ENCODE data around the gene TAF3. TPM values are rescaled to one million over a fixed set of nuclear protein-coding genes. Genes with fewer than 3 reads are reported as not detected.

TAF3 gene
- total RNA-seq, 1 donor from 2014 or later, result 11.8 TPM

GRCh38 chr10:7817576-7817975 is 729 bp upstream of the TAF3 start:
- H3K27me3 Mint-ChIP-seq (ENCODE audit: low read depth), result peaks cover 49% of the 10 kb centered on the region
- H3K4me3 Mint-ChIP-seq, result peak overlapping the region; percentile 98
- no peak overlapping the region for H3K27ac Mint-ChIP-seq (ENCODE audit: unreplicated experiment)
- no peak for TF ChIP-seq CTCF (conservative IDR thresholded peaks at IDR 0.05)
- no peaks in the 10 kb centered on the region for H3K36me3 Mint-ChIP-seq (ENCODE audit: low read depth)
- peaks cover 18% of the 10 kb centered on the region for H3K4me1 Mint-ChIP-seq
- DNase-seq (ENCODE audit: low read depth, low spot score), result no peak
- H3K9me3 Mint-ChIP-seq, result no peaks in the 10 kb centered on the region

- peak; percentile 2 for DNase-seq (ENCODE audit: low read depth, low spot score)
- Mint-ChIP-seq H3K4me1 (peaks cover 18% of the 10 kb centered on the region), H3K4me3 (peak overlapping the region; percentile 98), H3K27me3 (ENCODE audit: low read depth) (peaks cover 49% of the 10 kb centered on the region), H3K9me3 (no peaks in the 10 kb centered on the region), H3K36me3 (ENCODE audit: low read depth) (no peaks in the 10 kb centered on the region), H3K27ac (ENCODE audit: unreplicated experiment) (no peak overlapping the region)
- no peak for TF ChIP-seq CTCF (conservative IDR thresholded peaks at IDR 0.05)
These were observed 366 bp upstream of the TAF3 start for GRCh38 chr10:7817984-7818294.

DNA sequence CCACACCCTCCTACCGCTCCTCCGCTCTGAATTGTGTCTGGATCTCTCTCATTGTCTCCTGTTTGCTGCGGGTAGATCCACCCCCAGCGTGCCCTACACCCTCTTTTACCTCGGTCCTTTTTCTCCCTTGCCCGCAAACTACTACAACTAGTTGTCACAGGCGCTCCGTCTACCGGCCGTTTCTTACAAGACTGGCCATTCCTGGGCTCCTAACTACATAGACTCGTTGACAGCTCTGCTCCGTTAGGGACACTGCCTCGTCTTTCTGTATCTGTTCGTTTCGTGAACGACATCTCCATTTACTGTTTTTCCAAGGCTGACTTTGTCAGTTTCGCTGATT is 786 bp downstream of the TAF3 start:
- no peaks in the 10 kb centered on the region for H3K36me3 Mint-ChIP-seq (ENCODE audit: low read depth)
- peaks cover 18% of the 10 kb centered on the region for H3K4me1 Mint-ChIP-seq
- peaks cover 40% of the 10 kb centered on the region for H3K27me3 Mint-ChIP-seq (ENCODE audit: low read depth)
- no peaks in the 10 kb centered on the region for H3K9me3 Mint-ChIP-seq
- peak; percentile 13 for DNase-seq (ENCODE audit: low read depth, low spot score)
- H3K27ac Mint-ChIP-seq (ENCODE audit: unreplicated experiment), result peak overlapping the region; percentile 91
- H3K4me3 Mint-ChIP-seq, result peak overlapping the region; percentile 98
- TF ChIP-seq CTCF (conservative IDR thresholded peaks at IDR 0.05), result no peak

- no peaks in the 10 kb centered on the region for H3K9me3 Mint-ChIP-seq
- no peak overlapping the region for H3K27ac Mint-ChIP-seq (ENCODE audit: unreplicated experiment)
- TF ChIP-seq CTCF (conservative IDR thresholded peaks at IDR 0.05), result no peak
- H3K27me3 Mint-ChIP-seq (ENCODE audit: low read depth), result no peaks in the 10 kb centered on the region
- H3K4me1 Mint-ChIP-seq, result peaks cover 10% of the 10 kb centered on the region
- peaks cover 9% of the 10 kb centered on the region for H3K36me3 Mint-ChIP-seq (ENCODE audit: low read depth)
- DNase-seq (ENCODE audit: low read depth, low spot score), result no peak
- H3K4me3 Mint-ChIP-seq, result no peak overlapping the region
These were observed 5.9 kb downstream of the TAF3 start for GRCh38 chr10:7824251-7824650.

GRCh38 chr10:7826971-7827370 is 8.7 kb downstream of the TAF3 start:
- DNase-seq (ENCODE audit: low read depth, low spot score), result no peak
- H3K9me3 Mint-ChIP-seq, result no peaks in the 10 kb centered on the region
- H3K27ac Mint-ChIP-seq (ENCODE audit: unreplicated experiment), result no peak overlapping the region

More at GRCh38 chr10:7826971-7827370, 8.7 kb downstream of the TAF3 start:
- Mint-ChIP-seq H3K4me1 (no peaks in the 10 kb centered on the region), H3K4me3 (no peak overlapping the region), H3K36me3 (ENCODE audit: low read depth) (peaks cover 13% of the 10 kb centered on the region), H3K27me3 (ENCODE audit: low read depth) (no peaks in the 10 kb centered on the region)
- no peak for TF ChIP-seq CTCF (conservative IDR thresholded peaks at IDR 0.05)
